Gastrocnemius medialis (tissue), 4 donors: ENCODE measurements around the gene TF.

Experiments used
- CTCF ChIP-seq, 5 experiments: fragments of 450-650 bp in 3 of 5; fragments of 200-600 bp in 2 of 5; sonication (generic) in 2 of 5; IDR thresholded peaks in 4 of 5; conservative IDR thresholded peaks in 1 of 5; 1 replicate in 4 of 5; 2 replicates in 1 of 5; pipeline ENCODE4 v1.5.1; 2016 to 2019; ENCODE audit warnings: antibody characterized with exemption in 5 of 5, mild to moderate bottlenecking in 3 of 5, moderate library complexity in 3 of 5
- POLR2A ChIP-seq, 2 donors: fragments of 450-650 bp; IDR thresholded peaks; one replicate each; pipeline ENCODE4 v1.6.1; 2017; ENCODE audit warnings: antibody characterized with exemption in 2 of 2, mild to moderate bottlenecking in 2 of 2, moderate library complexity in 2 of 2

- TF ChIP-seq POLR2A (IDR thresholded peaks at IDR 0.05) = no peak
- no peak for TF ChIP-seq CTCF (IDR thresholded peaks at IDR 0.05 in 4 of 5, conservative IDR thresholded peaks at IDR 0.05 in 1 of 5)
Measured at GRCh38 chr3:133699467-133699866, 46.7 kb upstream of the TF start.
